GM23248 (cell line): ENCODE measurements around the gene KAZN. TPM values are rescaled to one million over a fixed set of nuclear protein-coding genes. Genes with fewer than 3 reads are reported as not detected.

Experiments used
- DNase-seq: peaks from one replicate; pipeline ENCODE4 v3.0.0-alpha.2; 2015
- H2AFZ ChIP-seq: fragments of 200-600 bp; sonication (generic); 2 replicates; pipeline ENCODE4 v1.6.1; 2016; ENCODE audit warnings: antibody characterized with exemption
- H3F3A ChIP-seq: fragments of 200-600 bp; sonication (generic); 2 replicates; pipeline ENCODE4 v1.6.1; 2016; ENCODE audit warnings: mild to moderate bottlenecking, antibody characterized with exemption, mixed run types; ENCODE audit not compliant: insufficient read depth
- H3K27ac ChIP-seq: fragments of 200-600 bp; sonication (generic); 2 replicates; pipeline ENCODE4 v1.5.1; 2016; ENCODE audit warnings: mild to moderate bottlenecking
- H3K27me3 ChIP-seq: fragments of 200-600 bp; sonication (generic); replicated peaks from 2 replicates; pipeline ENCODE4 v1.6.1; 2016; ENCODE audit warnings: mild to moderate bottlenecking; ENCODE audit not compliant: insufficient read depth
- H3K36me3 ChIP-seq: fragments of 200-600 bp; sonication (generic); 2 replicates; pipeline ENCODE4 v1.6.1; 2016; ENCODE audit warnings: low read depth, mild to moderate bottlenecking
- H3K4me1 ChIP-seq: fragments of 200-600 bp; sonication (generic); 2 replicates; pipeline ENCODE4 v1.6.1; 2016; ENCODE audit warnings: mild to moderate bottlenecking; ENCODE audit not compliant: insufficient read depth
- H3K4me2 ChIP-seq: fragments of 200-600 bp; sonication (generic); one replicate; pipeline ENCODE4 v1.6.1; 2016; ENCODE audit warnings: mild to moderate bottlenecking; ENCODE audit not compliant: unreplicated experiment
- H3K4me3 ChIP-seq: fragments of 200-600 bp; sonication (generic); 2 replicates; pipeline ENCODE4 v1.5.1; 2016; ENCODE audit warnings: mild to moderate bottlenecking
- H3K79me2 ChIP-seq: fragments of 200-600 bp; sonication (generic); 2 replicates; pipeline ENCODE4 v1.6.1; 2016; ENCODE audit warnings: mild to moderate bottlenecking; ENCODE audit not compliant: insufficient read depth
- H3K9ac ChIP-seq: fragments of 200-600 bp; sonication (generic); 2 replicates; pipeline ENCODE4 v1.6.1; 2016; ENCODE audit warnings: mild to moderate bottlenecking
- H3K9me2 ChIP-seq: fragments of 200-600 bp; sonication (generic); 2 replicates; pipeline ENCODE4 v1.6.1; 2016; ENCODE audit warnings: mixed run types, mild to moderate bottlenecking, moderate library complexity; ENCODE audit not compliant: insufficient read depth
- H3K9me3 ChIP-seq: fragments of 200-600 bp; sonication (generic); one replicate; pipeline ENCODE4 v1.6.1; 2017; ENCODE audit warnings: low read depth
- H4K20me1 ChIP-seq: fragments of 200-600 bp; sonication (generic); 2 replicates; pipeline ENCODE4 v1.6.0; 2016; ENCODE audit not compliant: insufficient read depth
- EZH2 ChIP-seq: fragments of 200-600 bp; sonication (generic); IDR thresholded peaks from 2 replicates; pipeline ENCODE4 v1.6.1; 2018; ENCODE audit warnings: antibody characterized with exemption, mild to moderate bottlenecking; ENCODE audit not compliant: insufficient read depth, poor library complexity, severe bottlenecking
- EZH2phosphoT487 ChIP-seq: fragments of 200-600 bp; sonication (generic); IDR thresholded peaks from 2 replicates; pipeline ENCODE4 v1.6.1; 2018; ENCODE audit warnings: antibody characterized with exemption, moderate library complexity, mild to moderate bottlenecking, low read depth; ENCODE audit not compliant: insufficient read depth
- WGBS, 2 experiments: methylation state at CpG; one replicate each; pipeline ENCODE4 v1.1.6; 2015 to 2017; ENCODE audit warnings: low lambda C conversion rate in 2 of 2, low coverage in 1 of 2; ENCODE audit errors: missing lambda C conversion rate in 2 of 2; 5-methylcytosine and 5-hydroxymethylcytosine counted together
- in situ Hi-C: fragments of 300-500 bp; cut with MboI; formaldehyde crosslinking; loops from 2 replicates; pipeline ENCODE4 v1.15.0; 2020
- polyA plus RNA-seq: library from polyadenylated mRNA; unstranded; fragments of >200 nt; fragmentation: Nextera tagmentation; extraction: Ambion mirVana; gene quantifications from 2 replicates; pipeline ENCODE4 v1.2.1, GENCODE V29; 2016
- total RNA-seq: library from RNA; depleted of rRNA; stranded (reverse); fragments of >200 nt; shearing (Covaris generic); gene quantifications from 2 replicates; pipeline ENCODE4 v1.2.3, GENCODE V29; 2014

KAZN gene
- total and polyA plus RNA-seq, 2 experiments from 2014 or later = 4.9 to 7.2 TPM

GRCh38 chr1:14957375-14958098 is 359.1 kb downstream of the KAZN start:
- no peaks in the 10 kb centered on the region; the same call in 1 of the 2 replicates for H3K4me1 ChIP-seq
- no peaks in the 10 kb centered on the region for H3K27me3 ChIP-seq
- no peaks in the 10 kb centered on the region for H4K20me1 ChIP-seq
- H3K9ac ChIP-seq = no peak overlapping the region
- no peak overlapping the region for H2AFZ ChIP-seq
- H3K9me2 ChIP-seq = no peaks in the 10 kb centered on the region
- no peak overlapping the region for H3K4me3 ChIP-seq
- H3K79me2 ChIP-seq = peaks cover 63% of the 10 kb centered on the region
- H3K9me3 ChIP-seq = no peaks in the 10 kb centered on the region
- H3K4me2 ChIP-seq = no peak overlapping the region
- 0 out of 2 replicates have a peak, but pooled peaks cover 4% of the 10 kb centered on the region for H3F3A ChIP-seq
- TF ChIP-seq EZH2phosphoT487 (no peak), EZH2 (no peak)
- peaks cover 7% of the 10 kb centered on the region; the same call in 1 of the 2 replicates for H3K36me3 ChIP-seq
- H3K27ac ChIP-seq = no peak overlapping the region
- no peak for DNase-seq
- in situ Hi-C loops = no loop called here
- whole genome bisulfite sequencing, 2 experiments = 92 to 94% methylated on average over 33 of the region's 33 CpGs

DNA sequence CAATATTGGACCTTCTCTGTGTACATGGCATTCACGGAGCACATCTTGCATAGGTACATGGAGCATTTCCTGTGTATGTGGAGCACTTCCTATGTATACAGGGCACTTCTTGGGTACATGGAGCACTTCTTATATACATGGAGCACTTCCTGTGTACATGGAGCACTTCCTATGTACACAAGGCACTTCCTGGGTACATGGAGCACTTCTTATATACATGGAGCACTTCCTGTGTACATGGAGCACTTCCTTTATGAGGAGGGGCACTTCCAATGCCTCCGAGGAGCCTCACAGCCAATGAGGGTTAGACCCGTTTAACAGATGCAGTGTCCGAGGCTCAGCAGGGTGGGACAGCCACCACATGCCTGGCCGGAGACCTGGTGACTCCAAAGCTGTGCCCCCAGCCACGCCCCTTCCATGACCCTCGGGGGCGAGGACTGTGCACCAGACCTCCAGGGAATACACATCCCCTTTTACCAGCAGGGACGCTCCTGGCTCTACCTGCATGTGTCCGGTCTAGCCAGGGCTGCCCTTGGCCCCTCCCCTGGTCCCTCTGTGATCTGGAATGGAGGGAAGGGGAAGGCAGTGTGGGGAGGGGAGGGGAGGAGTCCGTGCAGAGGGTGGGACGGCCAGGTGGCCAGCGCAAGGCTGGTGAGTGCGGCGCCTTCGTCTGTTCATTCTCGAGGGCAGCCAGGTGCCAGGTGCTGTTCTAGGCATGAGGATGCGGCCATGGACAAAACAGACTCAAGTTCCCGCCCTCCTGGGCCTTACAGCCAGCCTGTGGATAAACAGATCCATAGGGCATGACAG is 360.0 kb downstream of the KAZN start:
- no peaks in the 10 kb centered on the region for H3K27me3 ChIP-seq
- H2AFZ ChIP-seq = no peak overlapping the region
- no peaks in the 10 kb centered on the region for H3K4me1 ChIP-seq
- no peak overlapping the region for H3K27ac ChIP-seq
- H3K79me2 ChIP-seq = peaks cover 64% of the 10 kb centered on the region
- no peak overlapping the region for H3K4me2 ChIP-seq
- no peaks in the 10 kb centered on the region for H3K9me3 ChIP-seq
- no peak for TF ChIP-seq EZH2
- TF ChIP-seq EZH2phosphoT487 = no peak
- H3K4me3 ChIP-seq = no peak overlapping the region
- H3K9me2 ChIP-seq = no peaks in the 10 kb centered on the region
- WGBS, 2 experiments = 84 to 90% methylated on average over 19 of the region's 19 CpGs
- no peak overlapping the region for H3K9ac ChIP-seq
- no peaks in the 10 kb centered on the region for H4K20me1 ChIP-seq
- in situ Hi-C loops = no loop called here
- no peak for DNase-seq
- 0 out of 2 replicates have a peak, but pooled peaks cover 4% of the 10 kb centered on the region for H3F3A ChIP-seq
- H3K36me3 ChIP-seq = peaks cover 7% of the 10 kb centered on the region; the same call in 1 of the 2 replicates

- WGBS, 2 experiments = 94 to 95% methylated on average over 11 to 14 of the region's 14 CpGs
- in situ Hi-C loops = no loop called here
Observed at GRCh38 chr1:14959059-14959694, 360.7 kb downstream of the KAZN start.

GRCh38 chr1:14961661-14962267 is 363.3 kb downstream of the KAZN start:
- Histone ChIP-seq H3K27me3 (no peaks in the 10 kb centered on the region), H3K9ac (no peak overlapping the region), H3K4me3 (no peak overlapping the region), H3K9me3 (no peaks in the 10 kb centered on the region), H3F3A (peaks cover 7% of the 10 kb centered on the region; the same call in 1 of the 2 replicates), H3K9me2 (no peaks in the 10 kb centered on the region), H3K36me3 (peaks cover 13% of the 10 kb centered on the region; the same call in 1 of the 2 replicates), H3K4me1 (peaks cover 15% of the 10 kb centered on the region), H2AFZ (no peak overlapping the region), H4K20me1 (no peaks in the 10 kb centered on the region), H3K79me2 (peaks cover 62% of the 10 kb centered on the region), H3K27ac (no peak overlapping the region), H3K4me2 (no peak overlapping the region)
- TF ChIP-seq EZH2phosphoT487 (no peak), EZH2 (no peak)
- 81 to 89% methylated on average over 3 of the region's 3 CpGs for WGBS, 2 experiments
- in situ Hi-C loops = no loop called here
- peak; percentile 38 for DNase-seq

More at GRCh38 chr1:14959059-14959694, 360.7 kb downstream of the KAZN start:
- no peaks in the 10 kb centered on the region for H3K9me3 ChIP-seq
- no peak overlapping the region for H2AFZ ChIP-seq
- H3K4me3 ChIP-seq = no peak overlapping the region
- H3K4me2 ChIP-seq = no peak overlapping the region
- H3F3A ChIP-seq = peaks cover 7% of the 10 kb centered on the region; the same call in 1 of the 2 replicates
- H4K20me1 ChIP-seq = no peaks in the 10 kb centered on the region
- H3K9ac ChIP-seq = no peak overlapping the region
- H3K27ac ChIP-seq = no peak overlapping the region
- peaks cover 4% of the 10 kb centered on the region; the same call in 1 of the 2 replicates for H3K4me1 ChIP-seq
- TF ChIP-seq EZH2 (no peak), EZH2phosphoT487 (no peak)
- no peaks in the 10 kb centered on the region for H3K27me3 ChIP-seq
- no peaks in the 10 kb centered on the region for H3K9me2 ChIP-seq
- DNase-seq = no peak
- peaks cover 13% of the 10 kb centered on the region; the same call in 1 of the 2 replicates for H3K36me3 ChIP-seq
- peaks cover 65% of the 10 kb centered on the region for H3K79me2 ChIP-seq
